Colon (tissue), 2 donors: ENCODE measurements around the gene RNASE11.
"Not testable (repeated sequence)": the region's sequence is repeated elsewhere in the genome, so short reads cannot be mapped to it uniquely, and the experiment has no call there.

Experiments
- FAIRE-seq: peaks from 2 replicates; lab custom pipeline; 2012; peaks lifted over from hg19 to GRCh38; lab: Jason Lieb, UNC
- donor health status: control.
- donor health status: control.

The RNASE11 gene

DNA sequence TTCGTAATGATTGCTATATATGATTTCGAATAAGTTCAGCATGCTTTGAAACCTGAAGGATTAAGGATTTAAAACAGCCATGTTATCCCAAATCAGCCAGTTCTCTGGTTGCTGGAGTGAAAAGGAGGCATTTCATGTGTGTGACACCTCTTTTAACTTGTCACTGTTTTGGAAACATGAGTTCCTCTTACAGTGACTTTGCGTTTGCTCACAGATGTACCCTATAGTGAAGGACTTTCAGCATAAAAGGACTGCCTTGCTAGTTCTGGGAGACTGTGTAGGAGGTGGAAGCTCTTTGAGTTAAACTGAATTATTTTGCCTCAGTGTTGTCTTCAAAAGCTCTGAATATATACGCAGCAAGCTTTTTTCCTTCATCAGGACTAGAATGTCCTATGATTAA, 7.6 kb downstream of the RNASE11 start:
- FAIRE-seq = no peak

DNA sequence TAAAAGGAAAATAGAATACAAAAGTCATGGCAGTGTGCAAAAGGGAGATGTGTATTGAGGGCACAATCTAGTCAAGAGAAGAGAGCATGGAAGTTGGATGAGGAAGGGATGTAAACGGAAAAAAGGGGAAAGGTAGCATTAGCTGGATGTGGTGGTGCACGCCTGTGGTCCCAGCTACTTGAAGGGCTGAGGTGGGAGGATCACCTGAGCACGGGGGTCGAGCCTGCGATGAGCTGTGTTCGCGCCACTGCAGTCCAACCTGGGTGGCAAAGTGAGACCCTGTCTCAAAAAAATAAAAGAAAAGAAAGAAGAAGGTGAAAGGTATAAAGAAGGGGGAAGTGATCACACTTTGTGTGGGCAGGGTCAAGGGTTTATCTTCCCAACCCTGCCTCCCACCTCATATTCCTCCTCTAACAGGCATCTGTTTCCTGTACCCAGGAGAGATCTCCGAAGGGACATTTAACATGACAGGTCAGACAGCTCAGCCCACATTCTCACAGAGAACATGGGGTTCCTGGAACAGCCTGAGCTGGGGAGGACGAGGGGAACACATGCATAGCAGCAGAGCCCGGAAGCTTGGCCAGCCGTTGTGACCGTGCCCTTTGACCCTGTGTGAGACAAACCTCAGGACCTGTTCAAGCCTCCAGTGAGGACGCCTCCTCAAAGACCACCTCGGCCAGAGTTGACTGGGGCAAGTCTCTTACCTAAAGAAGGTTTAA, 8.9 kb downstream of the RNASE11 start:
- no peak for FAIRE-seq

DNA sequence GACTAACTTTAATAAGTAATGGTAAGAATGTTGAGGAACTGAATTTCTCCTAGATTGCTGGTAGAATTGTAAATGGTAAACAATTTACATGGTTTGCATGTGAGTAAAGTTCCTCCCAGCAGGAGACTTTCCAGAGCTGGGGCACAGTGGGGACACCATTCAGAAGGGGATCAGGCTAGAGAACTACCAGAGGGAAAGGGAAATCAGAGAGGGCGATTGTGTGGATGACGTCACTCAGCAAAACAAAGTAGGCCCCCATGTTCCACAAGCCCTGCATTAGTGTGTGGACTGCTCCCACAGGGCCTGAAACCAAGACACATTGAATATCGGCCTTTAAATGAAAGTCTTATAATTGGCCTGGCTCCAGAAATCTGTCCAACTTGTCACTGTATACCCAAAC, 9.5 kb downstream of the RNASE11 start:
- FAIRE-seq = no peak

DNA sequence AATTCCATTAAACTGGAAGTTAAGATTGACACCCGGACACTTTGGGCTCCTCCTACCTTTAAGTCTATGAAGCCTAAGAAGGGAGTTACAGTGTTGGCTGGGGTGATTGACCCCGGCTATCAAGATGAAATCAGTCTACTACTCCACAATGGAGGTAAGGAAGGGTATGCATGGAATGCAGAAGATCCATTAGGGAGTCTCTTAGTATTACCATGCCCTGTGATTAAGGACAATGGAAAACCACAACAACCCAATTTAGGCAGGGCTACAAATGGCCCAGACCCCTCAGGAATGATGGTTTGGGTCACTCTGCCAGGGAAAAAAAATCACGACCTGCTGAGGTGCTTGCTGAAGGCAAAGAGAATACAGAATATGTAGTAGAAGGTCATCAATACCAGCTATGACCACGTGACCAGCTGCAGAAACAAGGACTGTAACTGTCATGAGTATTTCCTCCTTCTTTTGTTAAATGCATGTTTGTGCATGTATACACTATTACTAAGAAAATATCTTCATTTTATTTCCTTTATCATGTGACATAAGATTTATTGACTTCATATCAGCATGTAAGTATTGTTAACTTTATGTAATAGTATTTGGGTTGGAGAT, 15.3 kb downstream of the RNASE11 start:
- not testable (repeated sequence) for FAIRE-seq

DNA sequence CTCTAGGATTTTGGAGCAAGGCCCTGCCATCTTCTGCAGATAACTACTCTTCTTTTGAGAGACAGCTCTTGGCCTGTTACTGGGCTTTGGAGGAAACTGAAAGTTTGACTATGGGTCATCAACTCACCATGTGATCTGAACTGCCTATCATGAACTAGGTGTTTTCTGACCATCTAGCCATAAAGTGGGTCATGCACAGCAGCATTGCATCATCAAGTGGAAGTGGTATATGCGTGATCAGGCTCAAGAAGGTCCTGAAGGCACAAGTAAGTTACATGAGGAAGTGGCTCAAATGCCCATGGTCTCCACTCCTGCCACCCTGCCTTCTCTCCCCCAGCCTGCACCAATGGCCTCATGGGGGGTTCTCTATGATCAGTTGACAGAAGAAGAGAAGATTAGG, 17.1 kb downstream of the RNASE11 start:
- FAIRE-seq = not testable (repeated sequence)

DNA sequence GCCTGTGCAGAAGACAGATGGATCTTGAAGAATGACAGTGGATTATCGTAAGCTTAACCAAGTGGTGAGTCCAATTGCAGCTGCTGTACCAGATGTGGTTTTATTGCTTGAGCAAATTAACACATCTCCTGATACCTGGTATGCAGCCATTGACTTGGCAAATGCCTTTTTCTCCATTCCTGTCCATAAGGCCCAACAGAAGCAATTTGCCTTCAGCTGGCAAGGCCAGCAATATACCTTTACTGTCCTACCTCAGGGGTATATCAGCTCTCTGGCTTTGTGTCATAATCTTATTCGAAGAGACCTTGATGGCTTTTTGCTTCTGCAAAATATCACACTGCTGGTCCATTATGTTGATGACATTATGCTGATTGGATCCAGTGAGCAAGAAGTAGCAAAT, 17.9 kb downstream of the RNASE11 start:
- FAIRE-seq = not testable (repeated sequence)

DNA sequence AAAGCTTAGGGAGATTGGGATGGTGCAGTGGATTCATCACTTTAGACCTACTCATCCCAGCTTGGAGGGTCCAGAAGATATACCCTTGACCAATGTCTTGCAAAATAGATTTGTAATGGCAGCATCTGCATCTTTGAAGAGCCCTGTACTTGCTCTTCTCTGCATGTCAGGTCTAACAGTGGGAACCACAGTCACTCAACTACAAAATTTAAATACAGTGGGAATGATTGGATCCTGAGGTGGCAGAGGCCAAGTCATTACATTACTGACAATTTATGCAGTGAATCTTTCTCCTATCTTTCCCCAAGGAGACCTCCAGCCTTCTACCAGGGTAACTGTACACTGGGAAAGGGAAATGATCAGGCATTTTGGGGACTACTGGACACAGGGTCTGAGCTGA, 18.7 kb downstream of the RNASE11 start:
- FAIRE-seq = no peak

DNA sequence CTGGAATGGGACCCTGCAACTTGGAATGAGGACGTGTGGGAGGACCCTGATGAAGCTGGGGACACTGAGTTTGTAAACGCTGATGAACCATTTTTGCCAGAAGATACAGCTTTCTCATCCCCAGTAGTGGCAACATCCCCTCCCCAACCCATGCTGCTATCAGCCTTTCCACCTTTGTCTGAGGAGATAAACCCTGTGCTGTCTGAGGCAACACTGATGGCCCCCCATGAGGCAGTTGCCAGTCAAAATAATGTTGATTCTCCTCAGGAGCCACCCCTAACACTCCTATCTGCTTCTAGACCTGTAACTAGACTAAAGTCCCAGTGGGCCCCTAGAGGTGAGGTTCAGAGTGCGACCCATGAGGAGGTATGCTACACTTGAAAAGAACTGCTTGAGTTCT, 19.4 kb downstream of the RNASE11 start:
- no peak for FAIRE-seq

DNA sequence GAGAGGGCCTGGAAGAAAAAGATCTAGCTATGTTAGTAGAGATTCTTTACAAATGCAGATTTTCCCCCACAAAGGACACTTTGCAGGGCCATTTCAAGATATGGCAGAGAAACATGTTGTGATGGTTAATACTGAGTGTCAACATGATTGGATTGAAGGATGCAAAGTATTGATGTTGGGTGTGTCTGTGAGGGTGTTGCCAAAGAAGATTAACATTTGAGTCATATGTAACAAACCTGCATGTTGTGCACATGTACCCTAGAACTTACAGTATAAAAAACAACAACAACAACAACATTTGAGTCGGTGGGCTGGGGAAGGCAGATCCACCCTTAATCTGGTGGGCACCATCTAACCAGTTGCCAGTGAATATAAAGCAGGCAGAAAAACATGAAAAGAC, 20.6 kb downstream of the RNASE11 start:
- not testable (repeated sequence) for FAIRE-seq

DNA sequence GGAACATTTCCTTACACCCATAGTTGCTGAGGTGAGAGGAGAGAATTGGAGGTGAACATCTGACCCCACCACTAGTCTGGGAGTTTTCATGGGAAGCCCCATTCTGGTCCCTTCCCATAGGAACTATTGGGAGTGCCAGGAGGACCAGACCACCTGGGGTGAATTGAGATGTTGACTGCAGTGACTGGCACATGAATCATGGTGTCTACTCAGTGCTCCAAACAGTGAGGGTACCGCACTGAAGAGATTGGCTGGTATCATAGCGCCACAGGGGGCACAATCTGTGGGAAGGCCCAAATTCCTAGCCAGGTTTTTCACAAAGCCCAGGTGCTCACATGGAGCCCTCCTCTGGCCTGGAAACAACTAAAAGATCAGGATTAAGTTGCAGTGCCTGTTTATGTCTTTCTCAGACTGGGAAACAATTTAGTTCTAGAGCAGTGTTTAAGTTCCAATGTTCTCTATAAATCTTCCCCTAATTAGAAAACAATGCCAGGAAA, 23.3 kb downstream of the RNASE11 start:
- FAIRE-seq = no peak

DNA sequence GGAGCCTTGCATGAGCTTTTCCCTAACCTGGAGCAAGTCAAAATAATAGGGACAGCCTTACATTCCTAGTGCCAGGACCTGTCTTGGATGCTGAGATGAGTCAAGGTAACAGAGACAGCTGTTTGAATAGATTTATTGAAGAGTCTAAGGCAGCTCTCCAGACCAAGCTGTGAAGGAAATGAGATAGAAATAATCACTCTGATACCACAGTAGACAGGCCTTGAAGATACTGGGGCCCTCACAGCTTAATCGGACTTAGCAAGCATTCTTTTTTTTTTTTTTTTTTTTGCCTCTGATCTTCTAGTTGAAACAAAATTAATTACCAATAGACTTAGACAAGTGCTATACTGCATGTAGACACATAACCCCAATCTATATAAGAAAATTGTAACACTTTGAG, 23.8 kb downstream of the RNASE11 start:
- FAIRE-seq = no peak

DNA sequence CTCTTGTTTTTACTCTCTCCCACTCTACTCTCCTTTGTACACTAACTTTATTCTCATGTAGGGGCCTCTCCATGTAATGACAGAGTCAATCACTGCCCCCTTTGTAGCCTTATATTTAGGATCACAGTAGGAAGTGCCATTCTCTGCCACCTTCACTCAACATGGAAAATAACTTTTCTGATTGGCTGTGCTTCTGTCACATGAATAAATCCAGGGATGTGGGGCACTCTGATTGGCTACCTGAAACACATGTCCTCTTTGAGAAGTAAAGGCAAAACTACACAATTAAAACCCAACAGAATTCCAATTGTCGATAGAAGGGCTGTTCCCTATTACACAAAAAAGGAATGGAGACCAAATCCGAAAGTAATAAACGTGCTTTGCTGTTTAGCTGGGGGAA, 26.8 kb downstream of the RNASE11 start, which contains the start of gene RNASE9:
TSS of gene RNASE9 (minus strand) at position 87 of the 400 bp plus-strand sequence.
- no peak for FAIRE-seq

DNA sequence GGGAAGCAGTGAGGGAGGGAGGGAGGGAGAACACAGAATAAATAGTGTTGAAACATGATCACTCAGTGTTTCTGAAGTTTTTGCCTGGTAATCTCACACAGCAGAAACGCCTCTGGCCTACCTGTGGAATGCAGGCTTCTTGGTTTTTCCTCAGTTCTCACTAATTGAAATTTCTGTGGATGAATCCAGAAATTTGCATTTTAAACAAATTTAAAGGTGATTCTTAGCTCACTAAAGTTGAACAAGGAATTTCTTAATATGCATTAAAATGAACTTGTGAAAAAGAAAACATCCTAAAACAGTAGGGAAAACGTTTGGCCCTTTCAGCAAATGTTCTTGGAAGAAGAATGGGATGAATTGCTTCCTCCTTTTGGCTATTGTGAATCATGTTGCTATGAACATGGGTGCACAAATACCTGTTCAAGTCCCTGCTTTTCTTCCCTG, 28.3 kb downstream of the RNASE11 start:
- no peak for FAIRE-seq

DNA sequence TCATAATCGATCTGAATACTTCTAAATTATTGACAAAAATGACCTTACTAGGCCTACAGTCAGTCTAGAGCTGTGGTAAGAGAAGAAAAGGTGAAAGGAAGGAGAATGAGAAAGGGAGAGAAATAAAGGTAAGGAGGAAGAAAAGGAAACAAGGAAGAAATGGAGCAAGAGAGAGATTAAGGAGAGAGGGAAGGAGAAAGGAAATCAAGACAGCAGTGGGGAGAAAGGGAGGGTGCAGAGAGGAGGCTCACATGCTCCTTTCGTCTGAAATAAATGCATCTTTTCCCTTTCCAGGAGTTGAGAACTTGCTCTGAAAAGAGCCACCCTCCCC, 30.6 kb downstream of the RNASE11 start:
- no peak for FAIRE-seq

DNA sequence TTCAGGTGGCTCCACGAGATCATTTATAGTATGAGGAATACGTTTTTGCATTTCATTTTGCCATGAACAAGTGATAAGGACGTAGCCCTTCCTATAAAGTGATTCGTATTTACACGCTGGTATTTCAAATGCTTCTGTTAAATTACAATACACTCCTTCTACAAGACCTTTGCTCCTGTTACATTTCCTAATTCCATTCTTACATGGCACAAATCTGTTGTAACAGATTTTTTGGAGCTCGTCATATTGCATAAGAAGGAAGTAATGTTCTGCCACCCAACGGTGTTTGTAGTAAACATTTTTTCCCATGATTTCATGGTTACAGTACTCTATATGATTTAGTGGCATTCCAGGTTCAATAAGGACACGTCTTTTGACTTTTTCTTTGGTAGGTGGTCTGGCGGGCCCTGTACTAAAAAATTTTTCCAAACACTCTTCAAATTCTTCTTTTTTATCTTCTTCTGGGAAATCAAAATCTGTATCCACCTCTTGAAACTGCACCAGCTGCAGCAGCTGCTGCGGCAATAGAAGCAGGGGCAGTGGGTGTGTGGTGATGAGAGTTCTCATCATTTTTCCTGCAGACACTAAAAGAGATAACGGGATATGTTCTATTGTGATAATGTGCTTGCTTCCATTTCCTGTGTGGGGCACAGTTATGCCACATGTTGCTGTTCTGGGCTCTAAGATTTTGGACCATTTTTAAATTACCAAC, 31.1 kb downstream of the RNASE11 start:
- FAIRE-seq = no peak

DNA sequence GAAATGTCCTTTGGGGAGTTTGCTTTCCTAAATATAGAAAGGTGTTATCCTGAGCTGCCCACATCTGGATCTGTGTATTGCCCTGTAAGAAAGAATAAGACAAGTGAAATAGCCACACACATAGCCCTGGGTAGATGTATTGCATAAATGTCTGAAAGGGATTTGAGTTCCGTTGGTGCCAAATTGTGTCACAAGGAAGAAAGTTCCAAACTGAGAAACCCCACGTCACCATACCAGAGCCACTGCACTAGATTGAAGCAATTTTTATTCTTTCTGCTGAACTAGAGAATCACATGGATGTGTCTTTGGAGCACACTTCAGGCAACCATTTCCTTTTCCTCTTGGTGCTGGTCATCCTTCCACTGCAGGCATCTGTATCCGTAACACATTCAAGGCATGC, 32.0 kb downstream of the RNASE11 start:
- FAIRE-seq = no peak

DNA sequence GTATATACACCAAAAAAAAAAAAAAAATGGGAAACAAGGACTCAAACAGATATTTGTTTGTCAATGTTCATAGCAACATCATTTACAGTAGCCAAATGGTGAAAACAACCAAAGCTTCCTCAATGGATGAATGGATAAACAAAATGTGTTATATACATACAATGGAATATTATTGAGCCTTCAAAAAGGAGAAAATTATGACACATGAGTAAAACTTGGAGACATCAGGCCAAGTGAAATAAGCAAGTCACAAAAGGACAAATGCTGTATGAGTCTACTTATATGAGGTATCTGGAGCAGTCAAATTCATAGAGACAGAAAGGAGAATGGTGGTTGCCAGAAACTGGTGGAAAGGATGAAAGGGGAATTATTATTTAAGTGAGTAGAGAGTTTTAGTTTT, 34.8 kb downstream of the RNASE11 start:
- no peak for FAIRE-seq

DNA sequence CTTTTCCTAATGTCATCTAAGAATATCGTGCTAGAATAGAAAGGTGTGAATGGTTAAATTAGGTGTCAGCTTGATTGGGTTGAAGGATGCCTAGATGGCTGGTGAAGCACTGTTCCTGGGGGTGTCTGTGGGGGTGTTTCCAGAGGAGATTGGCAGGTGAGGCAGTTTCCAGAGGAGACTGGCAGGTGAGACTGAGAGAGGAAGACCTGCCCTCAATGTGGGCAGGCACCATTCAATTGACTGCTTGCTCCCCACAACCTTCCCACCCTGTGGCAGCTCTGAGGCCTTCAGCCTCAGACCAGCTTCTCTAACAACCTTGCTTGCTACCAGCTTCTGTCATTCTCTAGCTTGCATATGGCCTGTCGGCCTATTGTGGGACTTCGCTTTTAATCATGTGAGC, 36.2 kb downstream of the RNASE11 start:
- no peak for FAIRE-seq

DNA sequence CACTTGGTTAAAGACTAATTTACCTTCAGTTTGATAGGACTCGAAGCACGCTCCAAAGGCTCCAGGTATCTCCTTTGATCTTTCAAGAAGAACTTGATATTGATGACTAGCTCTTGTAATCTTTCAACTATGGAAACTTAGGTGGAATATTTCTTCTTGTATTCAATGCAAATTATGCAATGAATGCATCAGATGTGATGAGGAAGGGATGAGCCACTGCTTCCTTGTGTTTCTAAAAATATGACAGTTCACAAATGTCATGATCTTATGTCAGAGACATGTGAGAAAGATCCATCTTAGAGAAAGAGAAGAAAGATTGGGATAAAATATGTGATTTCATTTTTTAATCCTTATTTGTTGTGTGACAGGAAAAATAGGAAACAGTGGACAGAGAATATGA, 36.9 kb downstream of the RNASE11 start:
- FAIRE-seq = no peak

DNA sequence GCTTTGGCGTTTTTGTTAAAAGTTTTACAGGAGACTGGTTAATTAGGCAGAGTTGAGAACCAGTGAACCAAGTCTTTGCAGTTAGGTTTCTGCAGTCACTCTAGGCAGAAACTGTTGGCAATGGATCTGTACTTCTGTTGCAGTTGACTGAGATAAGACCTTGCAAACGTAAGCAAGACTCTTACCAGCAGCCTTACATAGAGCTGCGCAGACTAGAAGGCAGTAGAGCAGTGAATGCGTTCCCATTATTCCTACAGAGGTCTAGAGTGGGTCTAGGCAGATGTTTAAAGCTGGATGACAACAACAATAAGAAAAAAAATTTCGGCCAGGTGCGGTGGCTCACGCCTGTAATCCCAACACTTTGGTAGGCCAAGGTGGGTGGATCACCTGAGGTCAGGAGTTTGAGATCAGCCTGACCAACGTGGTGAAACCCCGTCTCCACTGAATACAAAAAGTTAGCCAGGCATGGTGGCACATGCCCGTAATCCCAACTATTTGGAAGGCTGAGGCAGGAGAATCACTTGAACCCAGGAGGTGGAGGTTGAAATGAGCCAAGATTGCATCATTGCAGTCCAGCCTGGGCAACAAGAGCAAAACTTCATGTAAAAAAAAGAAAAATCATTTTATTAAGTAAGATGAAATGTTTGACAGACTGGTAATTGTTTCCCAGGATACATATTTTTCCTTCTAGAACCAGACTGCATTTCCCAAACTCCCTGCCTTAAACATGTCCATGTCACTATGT, 39.2 kb downstream of the RNASE11 start:
- FAIRE-seq = no peak

DNA sequence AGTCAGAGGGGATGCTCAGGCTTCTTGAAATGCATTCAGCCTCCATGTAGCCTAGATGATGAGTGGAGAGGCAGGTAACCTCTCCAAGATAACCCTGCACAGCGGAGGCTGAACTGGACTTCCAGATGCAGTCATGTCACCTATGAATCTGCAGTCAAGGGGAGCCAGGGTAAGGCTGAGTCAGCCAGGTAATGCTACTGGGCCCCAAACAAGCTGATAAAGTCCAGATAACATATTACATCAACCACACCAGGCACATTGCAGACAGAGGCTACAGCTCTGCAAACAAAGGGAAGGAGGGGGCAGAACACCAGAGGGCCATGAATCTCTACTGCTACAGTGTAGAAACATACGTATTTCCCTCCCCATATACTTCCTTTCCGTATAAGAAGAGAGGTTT, 40.9 kb downstream of the RNASE11 start:
- FAIRE-seq = no peak

DNA sequence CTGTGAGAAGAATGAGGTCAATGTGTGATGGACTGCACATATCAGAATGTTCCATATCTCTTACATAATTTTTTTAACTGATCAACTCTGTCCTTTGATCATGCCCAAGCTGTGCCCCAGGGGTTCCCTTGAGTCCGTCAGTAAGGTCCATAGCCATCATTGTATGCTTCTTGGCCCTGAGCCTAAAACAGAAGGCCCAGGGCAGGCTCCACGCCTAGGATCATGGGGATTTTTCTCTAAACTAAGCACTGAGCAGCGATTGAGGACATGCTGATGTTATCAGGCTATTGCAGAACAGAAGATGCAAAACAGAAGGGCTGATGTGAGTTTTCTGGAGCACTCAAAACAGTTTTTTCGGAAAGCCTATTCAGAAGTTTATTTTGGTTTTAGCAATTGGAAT, 47.9 kb downstream of the RNASE11 start:
- FAIRE-seq = no peak
